GM12878 (cell line): ENCODE data around the gene PAX7.

Source experiments
- CTCF ChIP-seq, 3 experiments: IDR thresholded peaks in 2 of 3; conservative IDR thresholded peaks in 1 of 3; 2 replicates each; pipeline ENCODE4 v1.5.1; 2011; ENCODE audit warnings: low read depth in 3 of 3, low read length in 3 of 3, mild to moderate bottlenecking in 3 of 3, control low read depth in 2 of 3, moderate library complexity in 2 of 3, inconsistent platforms in 1 of 3, mixed read lengths in 1 of 3; ENCODE audit not compliant: control insufficient read depth in 2 of 3, insufficient read depth in 1 of 3; ENCODE audit errors: extremely low read depth in 1 of 3
- E2F4 ChIP-seq: IDR thresholded peaks from 2 replicates; pipeline ENCODE4 v1.6.1; 2012; ENCODE audit warnings: low read depth, low read length, improper control_type of control experiment
- EP300 ChIP-seq, 2 experiments: fragments of 150-350 bp in 1 of 2; IDR thresholded peaks; 2 replicates each; pipeline ENCODE4 v1.6.1; 2011 to 2012; ENCODE audit warnings: low read depth in 2 of 2, low read length in 2 of 2, borderline replicate concordance in 1 of 2, improper control_type of control experiment in 1 of 2, inconsistent platforms in 1 of 2; ENCODE audit not compliant: control insufficient read depth in 1 of 2
- EZH2 ChIP-seq: IDR thresholded peaks from 2 replicates; pipeline ENCODE4 v1.6.1; 2012; ENCODE audit warnings: low read depth, mild to moderate bottlenecking, control low read depth, inconsistent platforms, low read length, borderline replicate concordance; ENCODE audit not compliant: control insufficient read depth
- MXI1 ChIP-seq: fragments of 150-350 bp; IDR thresholded peaks from 2 replicates; pipeline ENCODE4 v1.6.1; 2011; ENCODE audit warnings: low read depth, mild to moderate bottlenecking, inconsistent platforms, low read length, improper control_type of control experiment
- NFIC ChIP-seq: IDR thresholded peaks from 2 replicates; pipeline ENCODE4 v1.6.1; 2012; ENCODE audit warnings: low read depth, mild to moderate bottlenecking, inconsistent platforms, low read length, moderate library complexity
- POLR2A ChIP-seq: IDR thresholded peaks from 2 replicates; pipeline ENCODE4 v1.6.1; 2011; ENCODE audit warnings: low read depth, mild to moderate bottlenecking, low read length
- SP1 ChIP-seq: IDR thresholded peaks from one replicate; pipeline ENCODE4 v1.6.1; 2011; ENCODE audit warnings: low read depth, low read length
- TCF12 ChIP-seq: IDR thresholded peaks from 2 replicates; pipeline ENCODE4 v1.6.1; 2011; ENCODE audit warnings: low read depth, mild to moderate bottlenecking, low read length
- USF1 ChIP-seq: IDR thresholded peaks from 2 replicates; pipeline ENCODE4 v1.6.1; 2011; ENCODE audit warnings: borderline replicate concordance, low read depth, mild to moderate bottlenecking, moderate library complexity, mixed read lengths, low read length; ENCODE audit not compliant: insufficient read depth; ENCODE audit errors: extremely low read length

GRCh38 chr1:18638835-18639364, 8.3 kb downstream of the PAX7 start:
- TF ChIP-seq POLR2A (no peak), CTCF (IDR thresholded peaks at IDR 0.05 in 2 of 3, conservative IDR thresholded peaks at IDR 0.05 in 1 of 3; ENCODE audit: control insufficient read depth in 2 of 3, extremely low read depth in 1 of 3, insufficient read depth in 1 of 3, low read depth in 3 of 3, low read length in 3 of 3) (no peak), EP300 (IDR thresholded peaks at IDR 0.05; ENCODE audit: borderline replicate concordance in 1 of 2, control insufficient read depth in 1 of 2, low read depth in 2 of 2, low read length in 2 of 2) (no peak), MXI1 (no peak), USF1 (no peak), SP1 (no peak), TCF12 (no peak), EZH2 (no peak), E2F4 (no peak), NFIC (no peak)
